ENCODE data around the gene SLFN14.
"Not testable (repeated sequence)": the region's sequence is repeated elsewhere in the genome, so short reads cannot be mapped to it uniquely, and the experiment has no call there.

SLFN14 gene

GRCh38 chr17:35519906-35520442 lies 40.6 kb downstream of the SLFN14 start:
- no peak for DNase-seq

- peak; percentile 57 for DNase-seq
Measured at GRCh38 chr17:35519439-35519838, 41.2 kb downstream of the SLFN14 start.

- not testable (repeated sequence) for DNase-seq
Measured at GRCh38 chr17:35518431-35518830, 42.2 kb downstream of the SLFN14 start.

- DNase-seq, result no peak
Measured at GRCh38 chr17:35515027-35515426, 45.6 kb downstream of the SLFN14 start.

- no peak for DNase-seq
Measured at GRCh38 chr17:35514564-35514963, 46.1 kb downstream of the SLFN14 start.

Measured in CD4-positive, alpha-beta T cell treated with Interleukin-4 for 4 hours (primary cell).